C4-2B (cell line): ENCODE measurements around the gene CEACAM7.
"Not testable (repeated sequence)": the region's sequence is repeated elsewhere in the genome, so short reads cannot be mapped to it uniquely, and the experiment has no call there.

Experiments used
- H3K27ac ChIP-seq: fragments of 450-650 bp; 2 replicates; pipeline ENCODE4 v1.5.1; 2017
- ZFX ChIP-seq: fragments of 450-650 bp; IDR thresholded peaks from 2 replicates; pipeline ENCODE4 v1.6.1; 2017
- TF ChIP-seq, protein P1 (sequence below): fragments of 450-650 bp; conservative IDR thresholded peaks from 2 replicates; pipeline ENCODE4 v1.5.1; 2017; ENCODE audit warnings: mild to moderate bottlenecking

The CEACAM7 gene

DNA sequence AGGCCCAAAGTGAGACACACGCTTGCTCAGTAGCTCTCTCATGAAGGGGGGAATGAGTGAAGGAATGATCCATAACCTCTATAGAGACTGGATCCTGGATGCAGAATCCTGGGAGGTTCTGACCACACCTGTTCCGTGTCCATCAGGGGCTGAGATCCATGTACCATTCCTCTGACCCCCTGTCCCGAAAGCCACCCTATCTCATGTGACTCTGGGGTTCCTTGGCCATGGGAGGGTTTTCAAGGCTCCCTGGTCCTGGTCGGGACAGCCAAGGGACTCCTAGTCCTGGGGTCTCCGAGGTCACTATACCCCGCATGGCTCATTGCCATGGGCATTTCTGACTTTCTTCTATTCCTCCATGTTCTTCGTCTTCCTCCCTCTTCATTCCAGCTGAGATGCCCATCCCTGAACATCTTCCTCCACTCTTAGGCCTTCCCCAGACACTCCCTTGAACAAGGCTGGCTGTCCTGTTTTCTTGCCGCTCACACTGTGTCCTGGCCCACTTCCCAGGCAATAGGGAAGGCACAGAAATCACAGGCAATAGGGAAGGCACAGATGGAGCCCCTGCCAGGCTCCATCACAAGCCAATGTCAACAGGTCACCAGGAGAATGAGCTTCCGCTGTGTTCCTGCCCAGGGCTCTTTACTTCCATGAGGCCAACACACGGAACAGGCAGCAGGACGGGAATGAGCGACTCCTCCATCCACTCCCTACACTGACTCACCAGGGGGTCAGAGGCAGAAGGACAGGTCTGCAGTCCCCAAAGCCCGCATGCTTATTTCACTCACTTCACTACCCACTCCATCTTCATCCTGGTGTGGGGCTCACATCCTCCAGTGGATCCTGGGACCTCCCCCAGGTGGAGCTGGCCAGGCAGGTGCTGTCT lies 23.5 kb upstream of the CEACAM7 start:
- H3K27ac ChIP-seq, result no peak overlapping the region
- TF ChIP-seq ZFX, result no peak
- TF ChIP-seq, protein P1, sequence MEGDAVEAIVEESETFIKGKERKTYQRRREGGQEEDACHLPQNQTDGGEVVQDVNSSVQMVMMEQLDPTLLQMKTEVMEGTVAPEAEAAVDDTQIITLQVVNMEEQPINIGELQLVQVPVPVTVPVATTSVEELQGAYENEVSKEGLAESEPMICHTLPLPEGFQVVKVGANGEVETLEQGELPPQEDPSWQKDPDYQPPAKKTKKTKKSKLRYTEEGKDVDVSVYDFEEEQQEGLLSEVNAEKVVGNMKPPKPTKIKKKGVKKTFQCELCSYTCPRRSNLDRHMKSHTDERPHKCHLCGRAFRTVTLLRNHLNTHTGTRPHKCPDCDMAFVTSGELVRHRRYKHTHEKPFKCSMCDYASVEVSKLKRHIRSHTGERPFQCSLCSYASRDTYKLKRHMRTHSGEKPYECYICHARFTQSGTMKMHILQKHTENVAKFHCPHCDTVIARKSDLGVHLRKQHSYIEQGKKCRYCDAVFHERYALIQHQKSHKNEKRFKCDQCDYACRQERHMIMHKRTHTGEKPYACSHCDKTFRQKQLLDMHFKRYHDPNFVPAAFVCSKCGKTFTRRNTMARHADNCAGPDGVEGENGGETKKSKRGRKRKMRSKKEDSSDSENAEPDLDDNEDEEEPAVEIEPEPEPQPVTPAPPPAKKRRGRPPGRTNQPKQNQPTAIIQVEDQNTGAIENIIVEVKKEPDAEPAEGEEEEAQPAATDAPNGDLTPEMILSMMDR, result no peak

DNA sequence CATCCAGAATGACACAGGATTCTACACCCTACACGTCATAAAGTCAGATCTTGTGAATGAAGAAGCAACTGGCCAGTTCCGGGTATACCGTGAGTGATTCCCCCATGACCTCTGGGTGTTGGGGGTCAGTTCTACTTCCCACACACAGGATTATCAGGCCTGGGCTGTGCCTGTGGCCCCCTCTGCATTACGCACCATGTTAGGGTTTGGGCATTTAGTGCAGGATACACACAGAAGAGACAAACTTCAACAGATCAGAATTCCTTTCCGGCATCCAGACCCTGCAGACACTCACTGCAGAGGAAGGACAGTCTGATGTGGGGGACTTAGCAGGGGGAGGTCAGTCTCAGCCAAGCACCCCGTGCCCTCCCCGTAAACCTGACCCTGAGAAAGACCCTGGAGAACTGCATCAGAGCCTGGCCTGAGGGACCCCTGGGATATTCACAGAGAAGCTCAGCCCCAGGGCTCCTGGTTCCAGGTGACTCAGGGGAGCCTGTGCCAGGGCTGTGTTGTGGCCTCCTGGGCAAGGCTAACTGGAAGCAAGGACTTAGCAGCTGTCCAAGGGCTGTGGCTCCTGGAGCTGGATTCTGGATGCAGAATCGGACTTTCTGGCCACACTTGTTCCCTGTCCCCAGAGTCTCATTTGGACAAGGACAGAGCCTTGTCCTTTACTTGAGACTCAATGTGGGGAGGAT lies 22.0 kb upstream of the CEACAM7 start:
- no peak overlapping the region for H3K27ac ChIP-seq
- TF ChIP-seq, protein P1, result no peak
- no peak for TF ChIP-seq ZFX

DNA sequence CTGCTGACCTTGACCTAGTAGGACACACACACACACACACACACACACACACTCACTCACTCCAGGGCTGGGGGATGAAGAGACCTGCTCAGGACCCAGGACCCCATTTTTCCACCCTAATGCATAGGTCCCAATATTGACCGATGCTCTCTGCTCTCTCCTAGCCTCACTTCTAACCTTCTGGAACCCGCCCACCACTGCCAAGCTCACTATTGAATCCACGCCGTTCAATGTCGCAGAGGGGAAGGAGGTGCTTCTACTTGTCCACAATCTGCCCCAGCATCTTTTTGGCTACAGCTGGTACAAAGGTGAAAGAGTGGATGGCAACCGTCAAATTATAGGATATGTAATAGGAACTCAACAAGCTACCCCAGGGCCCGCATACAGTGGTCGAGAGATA lies 21.4 kb upstream of the CEACAM7 start:
- not testable (repeated sequence) for H3K27ac ChIP-seq

DNA sequence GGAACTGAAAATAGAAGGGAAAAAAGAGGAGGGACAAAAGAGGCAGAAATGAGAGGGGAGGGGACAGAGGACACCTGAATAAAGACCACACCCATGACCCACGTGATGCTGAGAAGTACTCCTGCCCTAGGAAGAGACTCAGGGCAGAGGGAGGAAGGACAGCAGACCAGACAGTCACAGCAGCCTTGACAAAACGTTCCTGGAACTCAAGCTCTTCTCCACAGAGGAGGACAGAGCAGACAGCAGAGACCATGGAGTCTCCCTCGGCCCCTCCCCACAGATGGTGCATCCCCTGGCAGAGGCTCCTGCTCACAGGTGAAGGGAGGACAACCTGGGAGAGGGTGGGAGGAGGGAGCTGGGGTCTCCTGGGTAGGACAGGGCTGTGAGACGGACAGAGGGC lies 20.4 kb upstream of the CEACAM7 start, which contains the start of gene CEACAM5:
CEACAM5 (plus strand) TSS at position 146 of the 400 bp plus-strand sequence; CDS start at position 252, 106 bp downstream.
- H3K27ac ChIP-seq, result no peak within 1 kb of the TSS
- no peak for TF ChIP-seq ZFX
- TF ChIP-seq, protein P1, result no peak

DNA sequence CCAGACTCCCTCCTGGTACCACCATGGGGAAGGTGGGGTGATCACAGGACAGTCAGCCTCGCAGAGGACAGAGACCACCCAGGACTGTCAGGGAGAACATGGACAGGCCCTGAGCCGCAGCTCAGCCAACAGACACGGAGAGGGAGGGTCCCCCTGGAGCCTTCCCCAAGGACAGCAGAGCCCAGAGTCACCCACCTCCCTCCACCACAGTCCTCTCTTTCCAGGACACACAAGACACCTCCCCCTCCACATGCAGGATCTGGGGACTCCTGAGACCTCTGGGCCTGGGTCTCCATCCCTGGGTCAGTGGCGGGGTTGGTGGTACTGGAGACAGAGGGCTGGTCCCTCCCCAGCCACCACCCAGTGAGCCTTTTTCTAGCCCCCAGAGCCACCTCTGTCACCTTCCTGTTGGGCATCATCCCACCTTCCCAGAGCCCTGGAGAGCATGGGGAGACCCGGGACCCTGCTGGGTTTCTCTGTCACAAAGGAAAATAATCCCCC lies 19.9 kb upstream of the CEACAM7 start:
- TF ChIP-seq, protein P1, result no peak
- TF ChIP-seq ZFX, result no peak
- no peak overlapping the region for H3K27ac ChIP-seq

DNA sequence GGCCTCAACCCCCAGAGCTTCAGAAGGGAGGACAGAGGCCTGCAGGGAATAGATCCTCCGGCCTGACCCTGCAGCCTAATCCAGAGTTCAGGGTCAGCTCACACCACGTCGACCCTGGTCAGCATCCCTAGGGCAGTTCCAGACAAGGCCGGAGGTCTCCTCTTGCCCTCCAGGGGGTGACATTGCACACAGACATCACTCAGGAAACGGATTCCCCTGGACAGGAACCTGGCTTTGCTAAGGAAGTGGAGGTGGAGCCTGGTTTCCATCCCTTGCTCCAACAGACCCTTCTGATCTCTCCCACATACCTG lies 19.4 kb upstream of the CEACAM7 start:
- no peak overlapping the region for H3K27ac ChIP-seq
- TF ChIP-seq, protein P1, result no peak
- no peak for TF ChIP-seq ZFX

DNA sequence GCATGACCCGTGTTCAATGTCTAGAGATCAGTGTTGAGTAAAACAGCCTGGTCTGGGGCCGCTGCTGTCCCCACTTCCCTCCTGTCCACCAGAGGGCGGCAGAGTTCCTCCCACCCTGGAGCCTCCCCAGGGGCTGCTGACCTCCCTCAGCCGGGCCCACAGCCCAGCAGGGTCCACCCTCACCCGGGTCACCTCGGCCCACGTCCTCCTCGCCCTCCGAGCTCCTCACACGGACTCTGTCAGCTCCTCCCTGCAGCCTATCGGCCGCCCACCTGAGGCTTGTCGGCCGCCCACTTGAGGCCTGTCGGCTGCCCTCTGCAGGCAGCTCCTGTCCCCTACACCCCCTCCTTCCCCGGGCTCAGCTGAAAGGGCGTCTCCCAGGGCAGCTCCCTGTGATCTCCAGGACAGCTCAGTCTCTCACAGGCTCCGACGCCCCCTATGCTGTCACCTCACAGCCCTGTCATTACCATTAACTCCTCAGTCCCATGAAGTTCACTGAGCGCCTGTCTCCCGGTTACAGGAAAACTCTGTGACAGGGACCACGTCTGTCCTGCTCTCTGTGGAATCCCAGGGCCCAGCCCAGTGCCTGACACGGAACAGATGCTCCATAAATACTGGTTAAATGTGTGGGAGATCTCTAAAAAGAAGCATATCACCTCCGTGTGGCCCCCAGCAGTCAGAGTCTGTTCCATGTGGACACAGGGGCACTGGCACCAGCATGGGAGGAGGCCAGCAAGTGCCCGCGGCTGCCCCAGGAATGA lies 18.9 kb upstream of the CEACAM7 start:
- H3K27ac ChIP-seq, result no peak overlapping the region
- no peak for TF ChIP-seq ZFX
- TF ChIP-seq, protein P1, result peak; percentile 92
